ENCODE measurements around the gene CDCP1.

The CDCP1 gene

GRCh38 chr3:45049807-45050206 is 96.4 kb downstream of the CDCP1 start:
- no peak for DNase-seq

GRCh38 chr3:45048244-45048643 is 97.9 kb downstream of the CDCP1 start:
- DNase-seq, result no peak

GRCh38 chr3:45043728-45044299 is 102.4 kb downstream of the CDCP1 start:
- no peak for DNase-seq

GRCh38 chr3:45042162-45042561 is 104.0 kb downstream of the CDCP1 start:
- no peak for DNase-seq

GRCh38 chr3:45041666-45042065 is 104.5 kb downstream of the CDCP1 start:
- no peak for DNase-seq

- peak; percentile 91 for DNase-seq
Measured at GRCh38 chr3:45037720-45038455, 108.3 kb downstream of the CDCP1 start.

GRCh38 chr3:45035441-45036301 is 110.5 kb downstream of the CDCP1 start:
- no peak for DNase-seq

GRCh38 chr3:45034612-45035252 is 111.4 kb downstream of the CDCP1 start:
- peak; percentile 61 for DNase-seq

- no peak for DNase-seq
Measured at GRCh38 chr3:45033791-45034190, 112.4 kb downstream of the CDCP1 start.

Measured in CD4-positive, alpha-beta T cell treated with Interleukin-15 for 1 hour (primary cell).